ENCODE data around the gene CX3CR1.
"Not testable (repeated sequence)": the region's sequence is repeated elsewhere in the genome, so short reads cannot be mapped to it uniquely, and the experiment has no call there.

DNA sequence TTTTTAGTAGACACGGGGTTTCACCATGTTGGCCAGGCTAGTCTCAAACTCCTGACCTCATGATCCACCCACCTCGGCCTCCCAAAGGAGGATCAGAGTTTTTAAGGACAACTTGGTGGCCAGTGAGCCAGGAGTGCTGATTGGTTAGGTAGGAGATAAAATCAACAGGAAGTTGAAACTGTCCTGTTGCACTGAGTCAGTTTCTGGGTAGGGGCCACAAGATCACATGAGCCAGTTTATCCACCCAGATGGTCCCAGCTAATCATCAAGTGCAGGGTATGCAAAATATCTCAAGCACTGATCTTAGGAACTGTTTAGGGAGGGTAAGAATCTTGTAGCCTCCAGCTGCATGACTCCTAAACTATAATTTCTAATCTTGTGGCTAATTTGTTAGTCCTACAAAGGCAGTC, 41.7 kb upstream of the CX3CR1 start:
- not testable (repeated sequence) for TF ChIP-seq EZH2 (IDR thresholded peaks at IDR 0.05; ENCODE audit: insufficient read depth, poor library complexity, severe bottlenecking); EZH2phosphoT487 (IDR thresholded peaks at IDR 0.05; ENCODE audit: insufficient read depth, low read depth)

Measured in GM23248 (cell line).